ENCODE measurements around the gene FOXJ2. TPM values are rescaled to one million over a fixed set of nuclear protein-coding genes. Genes with fewer than 3 reads are reported as not detected.
"Not testable (repeated sequence)": the region's sequence is repeated elsewhere in the genome, so short reads cannot be mapped to it uniquely, and the experiment has no call there.

The FOXJ2 gene
- total RNA-seq, 3 donors from 2014 or later, result 10.8 to 24.0 (median 12.3) TPM

- Histone ChIP-seq H3K4me1 (ENCODE audit: low read depth) (no peaks in the 10 kb centered on the region), H3K36me3 (ENCODE audit: low read depth) (no peaks in the 10 kb centered on the region), H3K9me3 (no peaks in the 10 kb centered on the region), H3K4me3 (no peak overlapping the region)
- intact Hi-C loops (cut with DNase I, micrococcal nuclease), result no loop called here
- TF ChIP-seq, protein P1, sequence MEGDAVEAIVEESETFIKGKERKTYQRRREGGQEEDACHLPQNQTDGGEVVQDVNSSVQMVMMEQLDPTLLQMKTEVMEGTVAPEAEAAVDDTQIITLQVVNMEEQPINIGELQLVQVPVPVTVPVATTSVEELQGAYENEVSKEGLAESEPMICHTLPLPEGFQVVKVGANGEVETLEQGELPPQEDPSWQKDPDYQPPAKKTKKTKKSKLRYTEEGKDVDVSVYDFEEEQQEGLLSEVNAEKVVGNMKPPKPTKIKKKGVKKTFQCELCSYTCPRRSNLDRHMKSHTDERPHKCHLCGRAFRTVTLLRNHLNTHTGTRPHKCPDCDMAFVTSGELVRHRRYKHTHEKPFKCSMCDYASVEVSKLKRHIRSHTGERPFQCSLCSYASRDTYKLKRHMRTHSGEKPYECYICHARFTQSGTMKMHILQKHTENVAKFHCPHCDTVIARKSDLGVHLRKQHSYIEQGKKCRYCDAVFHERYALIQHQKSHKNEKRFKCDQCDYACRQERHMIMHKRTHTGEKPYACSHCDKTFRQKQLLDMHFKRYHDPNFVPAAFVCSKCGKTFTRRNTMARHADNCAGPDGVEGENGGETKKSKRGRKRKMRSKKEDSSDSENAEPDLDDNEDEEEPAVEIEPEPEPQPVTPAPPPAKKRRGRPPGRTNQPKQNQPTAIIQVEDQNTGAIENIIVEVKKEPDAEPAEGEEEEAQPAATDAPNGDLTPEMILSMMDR (IDR thresholded peaks at IDR 0.05), result no peak
- ATAC-seq (no peak), DNase-seq (no peak)
Observed at GRCh38 chr12:8064131-8064530, 31.6 kb downstream of the FOXJ2 start.

- H3K4me3 ChIP-seq, result no peak within 1 kb of the TSS
- TF ChIP-seq, protein P1 (IDR thresholded peaks at IDR 0.05), result no peak
- H3K36me3 ChIP-seq (ENCODE audit: low read depth), result no peaks in the 10 kb centered on the region
- intact Hi-C loops (cut with DNase I, micrococcal nuclease), result no loop called here
- peak in 1 of 3 donors; percentile 41 for DNase-seq
- H3K9me3 ChIP-seq, result no peaks in the 10 kb centered on the region
- ATAC-seq, result peak; percentile 86
- no peaks in the 10 kb centered on the region for H3K4me1 ChIP-seq (ENCODE audit: low read depth)
Observed at GRCh38 chr12:8065991-8066594, 33.6 kb downstream of the FOXJ2 start, which contains the start of gene C3AR1. Gene C3AR1, minus strand, starts transcription at chr12:8066359. Its CDS starts 6,174 bp downstream, at chr12:8060185.

GRCh38 chr12:8069582-8069981 is 37.1 kb downstream of the FOXJ2 start:
- H3K4me3 ChIP-seq, result no peak overlapping the region
- intact Hi-C loops (cut with DNase I, micrococcal nuclease), result no loop called here
- no peaks in the 10 kb centered on the region for H3K4me1 ChIP-seq (ENCODE audit: low read depth)
- DNase-seq, result no peak
- no peak for ATAC-seq
- H3K36me3 ChIP-seq (ENCODE audit: low read depth), result no peaks in the 10 kb centered on the region
- TF ChIP-seq, protein P1 (IDR thresholded peaks at IDR 0.05), result no peak
- no peaks in the 10 kb centered on the region for H3K9me3 ChIP-seq

DNA sequence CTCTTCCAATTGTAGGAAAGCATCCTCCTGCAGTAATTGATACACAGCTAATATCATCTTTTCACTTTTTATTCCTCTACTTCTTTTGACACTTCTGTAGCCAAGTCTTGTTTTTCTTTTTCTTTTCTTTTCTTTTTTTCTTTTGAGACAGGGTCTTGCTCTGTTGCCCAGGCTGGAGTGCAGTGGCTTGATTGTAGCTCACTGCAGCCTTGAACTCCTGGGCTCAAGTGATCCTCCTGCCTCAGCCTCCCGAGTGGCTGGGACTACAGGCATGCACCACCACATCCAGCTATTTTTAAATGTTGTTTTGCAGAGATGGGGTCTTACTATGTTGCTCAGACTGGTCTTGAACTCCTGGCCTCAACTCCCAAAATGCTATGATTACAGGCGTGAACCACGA is 39.3 kb downstream of the FOXJ2 start:
- DNase-seq; H3K9me3 ChIP-seq; H3K4me3 ChIP-seq; ATAC-seq; H3K36me3 ChIP-seq (ENCODE audit: low read depth); H3K4me1 ChIP-seq (ENCODE audit: low read depth); intact Hi-C loops (cut with DNase I, micrococcal nuclease): not testable (repeated sequence)

DNA sequence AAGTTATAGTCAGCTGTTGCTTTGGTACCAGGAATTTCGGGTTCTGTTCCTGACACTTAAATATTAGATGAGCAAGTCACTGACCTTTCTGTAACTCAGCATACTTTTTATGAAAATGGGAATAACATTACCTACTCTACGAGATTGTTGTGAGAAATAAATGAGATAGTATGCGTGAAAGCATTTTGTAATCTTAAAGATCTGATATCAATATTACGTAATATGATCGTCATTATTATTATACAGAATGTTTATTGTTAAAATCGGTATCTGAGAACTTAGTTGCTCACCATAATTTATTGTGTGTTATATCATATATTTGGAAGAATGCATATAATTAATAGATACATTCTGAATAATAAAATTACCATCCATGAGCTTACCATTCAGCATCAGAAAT is 43.4 kb downstream of the FOXJ2 start:
- Histone ChIP-seq H3K9me3 (no peaks in the 10 kb centered on the region), H3K4me3 (no peak overlapping the region), H3K36me3 (ENCODE audit: low read depth) (no peaks in the 10 kb centered on the region), H3K4me1 (ENCODE audit: low read depth) (no peaks in the 10 kb centered on the region)
- TF ChIP-seq, protein P1 (IDR thresholded peaks at IDR 0.05), result no peak
- DNase-seq (no peak), ATAC-seq (no peak)
- intact Hi-C loops (cut with DNase I, micrococcal nuclease), result no loop called here

GRCh38 chr12:8076366-8076765 is 43.9 kb downstream of the FOXJ2 start:
- H3K4me1 ChIP-seq (ENCODE audit: low read depth), result no peaks in the 10 kb centered on the region
- DNase-seq, result no peak
- TF ChIP-seq, protein P1 (IDR thresholded peaks at IDR 0.05), result no peak
- no peak for ATAC-seq
- no peaks in the 10 kb centered on the region for H3K9me3 ChIP-seq
- H3K36me3 ChIP-seq (ENCODE audit: low read depth), result no peaks in the 10 kb centered on the region
- intact Hi-C loops (cut with DNase I, micrococcal nuclease), result no loop called here
- H3K4me3 ChIP-seq, result no peak overlapping the region

All from mucosa of descending colon (tissue), 3 donors.